HUES48 (cell line): Measurements from ENCODE around the gene SS18.

Source experiments
- H3K27ac ChIP-seq: one replicate; pipeline ENCODE4 v1.7.0; 2013; ENCODE audit warnings: low read depth, low read length, inconsistent platforms
- H3K27me3 ChIP-seq: 2 replicates; pipeline ENCODE4 v1.6.1; 2013; ENCODE audit warnings: mild to moderate bottlenecking, low read length; ENCODE audit not compliant: control insufficient read depth, insufficient read depth
- H3K36me3 ChIP-seq: 2 replicates; pipeline ENCODE4 v1.6.1; 2013; ENCODE audit warnings: low read length; ENCODE audit not compliant: control insufficient read depth, insufficient read depth
- H3K4me1 ChIP-seq: 2 replicates; pipeline ENCODE4 v1.6.1; 2013; ENCODE audit warnings: mild to moderate bottlenecking, low read length; ENCODE audit not compliant: control insufficient read depth, insufficient read depth
- H3K4me3 ChIP-seq: 2 replicates; pipeline ENCODE4 v1.5.1; 2013; ENCODE audit warnings: mild to moderate bottlenecking, low read depth, low read length
- H3K9ac ChIP-seq: 2 replicates; pipeline ENCODE4 v1.6.1; 2013; ENCODE audit warnings: mild to moderate bottlenecking, low read depth, low read length, moderate library complexity
- H3K9me3 ChIP-seq: 2 replicates; pipeline ENCODE4 v1.6.1; 2013; ENCODE audit warnings: low read length; ENCODE audit not compliant: control insufficient read depth, insufficient read depth

SS18 gene

GRCh38 chr18:25974630-25975077 lies 115.8 kb downstream of the SS18 start:
- Histone ChIP-seq H3K4me3 (no peak overlapping the region), H3K36me3 (no peaks in the 10 kb centered on the region), H3K27me3 (no peaks in the 10 kb centered on the region), H3K9ac (no peak overlapping the region), H3K4me1 (no peaks in the 10 kb centered on the region), H3K27ac (no peak overlapping the region), H3K9me3 (no peaks in the 10 kb centered on the region)
